HG02623 (cell line): ENCODE results near the gene MADD.
A peak's percentile ranks its signal among the peaks of the same experiment; 100 is the strongest.

ENCODE experiments used
- ATAC-seq: cut with Tn5 transposase; IDR thresholded peaks from one replicate; pipeline ENCODE4 v1.9.1; 2021; ENCODE audit warnings: moderate library complexity; ENCODE audit not compliant: unreplicated experiment

Gene MADD

DNA sequence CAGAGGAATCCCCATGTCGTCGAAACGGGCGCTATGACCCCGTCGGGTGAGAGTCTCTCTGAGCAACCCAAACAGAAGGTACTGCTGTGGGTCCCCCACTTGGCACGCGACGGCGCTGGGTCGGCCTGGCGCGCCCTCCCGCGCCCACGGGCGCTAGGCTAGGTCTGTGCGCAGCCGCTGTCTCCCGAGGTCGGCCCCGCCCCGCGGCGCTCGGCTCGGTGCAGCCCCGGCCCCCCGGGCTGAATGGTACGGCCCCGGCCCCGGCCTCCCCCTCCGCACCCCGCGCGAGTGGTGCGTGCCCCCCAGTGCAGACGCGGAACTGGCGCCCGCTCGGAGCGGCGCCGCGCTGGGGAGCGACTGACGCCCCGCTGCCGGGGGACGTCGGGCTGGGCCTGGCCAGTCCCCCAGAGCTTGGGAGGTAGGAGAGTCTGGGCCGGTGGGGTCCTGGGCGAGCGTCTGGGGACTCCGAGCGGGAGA lies at the start of gene MADD:
TSS of gene MADD (plus strand) at position 305 of the 477 bp plus-strand sequence.
- peak; percentile 69 for ATAC-seq

DNA sequence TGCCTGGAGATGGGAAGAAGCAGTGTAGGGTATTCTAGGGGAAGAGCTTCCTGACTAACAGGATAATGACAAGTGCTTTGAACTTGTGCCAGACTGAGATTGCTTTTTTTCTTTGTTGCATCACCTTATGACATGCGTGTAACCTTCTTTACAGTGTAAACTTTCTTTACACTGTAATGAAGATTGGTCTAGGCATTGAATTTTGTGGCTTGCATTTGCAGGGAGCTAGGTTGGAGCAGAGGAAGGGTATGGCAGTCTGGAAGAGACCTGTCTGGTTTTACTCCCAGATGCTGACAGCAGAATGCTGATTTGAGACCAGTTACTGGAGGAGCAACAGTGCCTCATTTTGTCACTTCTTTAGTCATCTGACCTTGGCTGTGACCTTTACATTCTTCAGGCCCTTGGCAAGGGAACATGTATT lies 49.5 kb upstream of the MADD start:
- no peak for ATAC-seq

DNA sequence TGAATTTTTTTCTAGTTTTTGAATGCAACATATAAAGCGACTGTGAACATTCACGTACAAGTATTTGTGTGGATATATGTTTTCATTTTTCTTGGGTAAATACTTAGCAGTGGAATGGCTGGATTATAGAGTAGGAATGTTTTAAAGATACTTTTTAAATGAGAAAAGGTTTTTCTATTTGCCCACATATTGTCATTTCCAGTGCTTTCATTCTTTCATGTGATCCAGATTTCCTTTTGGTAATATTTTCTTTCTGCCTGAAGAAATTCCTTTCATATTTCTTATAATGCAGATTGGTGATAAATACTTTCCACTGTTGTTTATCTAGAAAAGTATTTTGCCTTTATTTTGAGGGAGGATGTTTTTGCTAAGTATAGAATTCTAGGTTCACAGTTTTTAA lies 47.2 kb upstream of the MADD start:
- ATAC-seq, result no peak

DNA sequence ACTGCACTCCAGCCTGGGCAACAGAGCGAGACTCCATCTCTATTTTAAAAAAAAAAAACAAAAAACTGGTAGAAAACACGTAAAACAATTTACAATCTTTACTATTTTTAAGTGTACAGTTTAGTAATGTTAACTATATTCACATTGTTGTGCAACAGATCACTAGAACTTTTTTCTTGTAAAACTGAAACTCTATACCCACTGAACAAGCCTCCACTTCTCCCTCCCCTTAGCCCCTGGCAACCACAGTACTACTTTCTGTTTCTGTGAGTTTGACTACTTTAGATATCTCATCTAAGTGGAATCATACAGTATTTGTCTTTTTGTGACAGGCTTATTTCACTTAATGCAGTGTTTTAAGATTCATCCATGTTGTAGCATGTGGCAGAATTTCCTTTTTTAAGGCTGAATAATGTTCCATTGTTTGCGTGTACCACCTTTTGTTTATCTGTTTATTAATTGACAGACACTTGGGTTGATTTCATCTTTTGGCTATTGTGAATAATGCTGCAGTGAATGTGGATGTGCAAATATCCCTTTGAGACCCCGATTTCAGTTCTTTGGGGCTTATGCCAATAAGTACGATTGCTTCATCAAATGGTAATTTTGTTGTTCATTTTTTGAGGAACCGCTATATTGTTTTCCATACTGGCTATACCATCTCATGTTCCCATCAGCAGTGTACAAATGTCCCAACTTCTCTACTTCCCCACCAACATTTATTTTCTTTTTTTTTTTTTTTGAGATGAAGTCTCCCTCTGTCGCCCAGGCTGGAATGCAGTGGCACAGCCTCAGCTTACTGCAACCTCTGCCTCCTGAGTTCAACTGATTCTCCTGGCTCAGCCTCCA lies 44.2 kb upstream of the MADD start:
- peak; percentile 67 for ATAC-seq

DNA sequence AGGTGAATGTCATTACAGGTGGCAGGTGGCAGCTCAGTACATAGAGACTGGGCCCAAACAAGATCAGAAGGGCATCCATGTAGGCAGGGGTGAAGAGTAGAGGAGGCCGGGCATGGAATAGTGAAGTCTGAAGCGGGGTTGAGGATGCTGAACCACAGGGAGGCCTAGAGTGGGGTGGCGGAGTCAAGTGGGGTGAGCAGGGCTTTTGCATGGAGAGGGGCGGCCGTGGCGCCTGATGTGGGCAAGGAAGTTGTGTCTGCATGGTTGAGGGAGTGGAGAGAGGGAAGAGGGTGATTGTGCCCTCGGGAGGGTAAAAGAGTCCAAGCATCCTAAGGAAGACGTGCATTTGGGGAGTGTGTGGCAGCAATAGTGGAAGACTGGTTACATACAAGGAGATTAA lies 40.8 kb upstream of the MADD start:
- ATAC-seq, result no peak

DNA sequence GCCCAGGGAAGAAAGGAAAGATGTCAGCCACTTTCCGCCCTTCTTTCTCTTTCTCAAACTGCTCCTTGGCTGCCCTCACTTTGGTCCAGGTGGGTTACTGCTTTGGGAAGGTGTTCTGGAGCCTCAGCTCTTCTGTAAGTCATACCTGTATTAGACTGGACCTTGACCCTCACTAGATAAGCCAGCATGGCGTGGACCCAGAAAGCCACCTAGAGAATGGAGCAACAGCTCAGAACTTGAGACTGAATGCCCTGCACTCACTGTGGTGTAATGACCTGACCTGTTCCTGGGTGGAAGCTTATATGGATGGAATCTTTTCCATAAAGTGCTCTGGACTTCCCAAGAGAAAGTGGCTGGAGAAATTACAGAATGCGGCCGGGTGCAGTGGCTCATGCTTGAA lies 36.9 kb upstream of the MADD start:
- no peak for ATAC-seq

DNA sequence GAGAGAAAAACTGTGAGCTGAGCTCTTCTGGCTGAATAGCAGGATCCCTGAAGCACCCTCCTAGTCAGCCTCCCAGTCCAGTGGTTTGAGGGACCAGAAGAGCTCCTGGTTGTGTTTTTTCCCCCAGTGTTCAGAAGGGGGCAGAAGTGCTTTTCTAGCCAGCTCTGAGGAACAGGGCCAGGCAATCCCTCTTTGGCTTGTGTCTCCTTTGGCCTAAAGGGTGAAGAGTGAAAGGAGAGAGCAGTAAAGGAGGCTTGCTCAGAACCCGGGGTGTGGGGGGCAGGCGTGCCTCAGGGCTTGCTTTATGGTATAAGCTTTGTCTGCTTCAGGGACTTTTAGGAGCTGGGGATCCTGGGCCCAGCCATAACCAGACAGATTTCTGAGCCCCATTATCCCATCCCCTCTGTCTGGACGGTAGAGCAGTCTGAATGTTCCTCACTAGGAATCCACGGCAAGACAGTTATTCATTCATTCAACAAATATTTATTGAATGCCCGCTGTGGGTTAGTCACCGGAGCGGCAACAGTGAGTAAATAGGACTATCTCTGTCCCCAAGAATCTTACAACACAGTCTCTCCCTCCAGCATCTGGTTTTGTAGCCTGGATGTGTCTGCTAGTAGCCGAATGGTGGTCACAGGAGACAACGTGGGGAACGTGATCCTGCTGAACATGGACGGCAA lies 35.8 kb upstream of the MADD start:
- no peak for ATAC-seq

DNA sequence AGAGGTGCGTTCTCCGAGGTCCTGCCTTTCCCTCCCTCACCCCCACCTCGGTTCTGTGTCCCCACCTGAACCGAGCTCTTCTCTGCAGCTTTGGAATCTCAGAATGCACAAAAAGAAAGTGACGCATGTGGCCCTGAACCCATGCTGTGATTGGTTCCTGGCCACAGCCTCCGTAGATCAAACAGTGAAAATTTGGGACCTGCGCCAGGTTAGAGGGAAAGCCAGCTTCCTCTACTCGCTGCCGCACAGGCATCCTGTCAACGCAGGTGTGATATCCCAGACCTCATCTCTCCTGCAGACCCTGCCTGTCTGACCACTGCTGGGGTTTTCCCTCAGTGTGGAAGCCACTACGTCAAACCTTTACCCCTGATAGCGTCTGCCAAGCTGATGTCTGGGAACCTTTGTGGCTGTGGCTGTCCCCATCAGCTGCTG lies 35.2 kb upstream of the MADD start:
- no peak for ATAC-seq

DNA sequence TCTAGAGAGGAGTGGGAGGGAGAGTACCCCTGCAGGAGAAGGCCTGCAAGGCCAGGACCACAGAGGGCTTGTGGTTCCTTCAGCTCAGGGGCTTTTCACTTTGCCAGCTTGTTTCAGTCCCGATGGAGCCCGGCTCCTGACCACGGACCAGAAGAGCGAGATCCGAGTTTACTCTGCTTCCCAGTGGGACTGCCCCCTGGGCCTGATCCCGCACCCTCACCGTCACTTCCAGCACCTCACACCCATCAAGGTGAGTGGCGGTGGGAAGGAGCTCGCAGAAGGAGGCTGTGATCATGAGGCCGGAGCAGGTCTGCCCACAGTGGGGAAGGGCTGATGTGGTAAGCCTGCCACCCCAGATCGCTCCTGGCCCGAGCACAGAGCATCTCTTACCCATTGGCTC lies 34.8 kb upstream of the MADD start:
- ATAC-seq, result no peak

DNA sequence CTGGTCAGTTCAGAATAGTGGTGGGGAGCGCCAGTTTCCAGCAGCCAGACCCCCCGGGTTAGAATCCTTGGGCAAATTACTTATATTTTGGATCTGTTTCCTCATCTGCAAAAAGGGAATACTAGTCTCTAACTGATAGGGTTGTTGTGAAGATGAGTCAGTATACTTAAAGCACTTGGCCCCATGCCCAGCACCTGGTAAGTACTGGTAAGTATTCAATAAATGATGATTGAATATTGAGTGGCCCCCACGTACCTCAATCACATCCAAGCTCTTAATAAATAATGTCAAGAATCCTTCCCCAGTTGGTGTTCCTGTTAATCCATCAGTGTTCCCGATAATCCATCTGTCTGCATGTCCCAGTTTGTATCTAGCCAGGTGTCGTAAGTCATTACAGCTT lies 33.5 kb upstream of the MADD start:
- ATAC-seq, result no peak

DNA sequence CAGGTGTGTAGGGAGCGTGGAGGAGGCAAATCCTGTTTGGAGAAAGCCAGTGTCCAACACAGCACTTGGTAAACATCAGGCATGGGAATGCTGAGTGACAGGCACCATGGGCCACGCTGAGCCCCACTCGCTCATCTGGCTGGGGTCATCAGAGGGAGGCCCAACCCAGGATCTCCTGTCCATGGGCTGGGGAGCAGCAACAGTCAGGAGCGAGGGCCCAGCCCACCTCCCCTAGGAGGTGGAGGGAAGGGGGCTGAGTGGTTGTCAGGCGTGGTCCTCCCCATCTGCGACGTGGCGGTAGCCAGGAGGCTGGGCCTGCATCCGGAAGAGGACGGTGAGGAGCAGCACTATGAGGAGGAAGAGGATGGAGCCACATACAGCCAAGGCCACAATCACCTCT lies 30.1 kb upstream of the MADD start:
- ATAC-seq, result no peak

DNA sequence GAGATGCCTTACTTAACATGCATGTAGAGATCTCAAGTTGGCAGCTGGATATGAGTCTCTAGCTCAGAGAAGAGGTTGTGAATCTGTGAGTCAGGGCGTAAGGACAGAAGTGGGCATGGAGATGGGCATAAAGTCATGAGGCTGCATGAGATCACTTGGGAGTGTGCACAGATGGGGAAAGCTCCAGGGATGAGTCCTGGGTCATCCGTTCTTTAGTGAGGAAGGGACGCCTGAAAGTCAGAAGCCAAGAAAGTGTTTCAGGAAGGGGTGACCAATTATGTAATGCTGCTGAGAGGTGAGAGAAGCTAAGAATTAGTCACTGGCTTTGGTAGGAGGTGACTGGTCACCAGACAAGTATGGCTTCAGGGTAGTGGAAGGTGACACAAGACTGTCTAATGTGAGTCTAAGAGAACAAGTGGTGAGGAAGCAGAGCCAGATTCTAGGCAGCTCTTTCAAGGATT lies 28.1 kb upstream of the MADD start:
- no peak for ATAC-seq

DNA sequence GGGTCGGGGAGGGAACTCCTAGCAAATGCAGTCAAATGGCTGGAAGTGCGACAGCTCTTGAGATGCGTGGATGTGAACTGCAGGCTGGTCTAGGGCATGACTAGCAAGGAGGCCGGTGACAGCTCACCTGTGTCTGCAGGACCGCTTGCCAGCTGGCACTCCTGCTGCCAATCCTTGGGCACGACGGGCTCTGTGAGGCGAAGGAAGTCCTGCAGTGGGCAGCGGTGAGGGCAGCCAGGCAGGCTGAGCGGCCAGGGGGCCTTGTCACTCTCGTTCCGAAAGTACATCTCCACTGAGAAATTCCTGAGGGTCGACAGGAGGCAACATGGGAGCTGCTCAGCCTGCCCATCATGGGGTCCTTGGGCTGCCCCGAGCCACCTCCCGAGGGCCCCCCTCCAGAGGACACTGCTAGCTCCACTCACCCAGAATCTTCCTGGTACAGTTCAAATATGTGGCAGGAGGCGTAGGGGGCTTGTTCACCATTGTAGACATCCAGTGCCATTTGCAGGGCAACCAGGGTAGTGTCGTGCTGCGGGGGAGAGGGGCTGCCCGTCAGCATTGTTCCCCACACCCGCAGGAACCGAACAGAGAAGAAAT lies 27.2 kb upstream of the MADD start:
- ATAC-seq, result no peak

DNA sequence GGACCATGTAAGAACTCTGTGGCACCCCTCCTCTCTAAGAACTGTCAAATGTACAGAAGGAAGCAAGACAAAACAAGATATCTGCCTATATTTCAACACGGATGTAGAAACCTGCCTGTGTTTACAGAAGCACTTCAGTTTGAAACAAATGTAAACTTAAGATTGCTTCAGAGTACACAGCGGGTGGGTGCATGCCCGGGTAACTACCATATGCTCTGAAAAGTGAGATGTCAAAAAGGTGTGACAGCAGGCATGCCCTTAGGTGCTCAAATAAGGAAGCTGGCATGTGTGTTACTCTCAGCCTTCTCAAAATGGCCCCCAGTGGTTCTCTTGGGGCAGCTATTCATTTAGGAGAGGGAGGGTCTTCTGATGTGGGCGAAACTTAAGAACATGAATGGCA lies 26.5 kb upstream of the MADD start:
- ATAC-seq, result no peak

DNA sequence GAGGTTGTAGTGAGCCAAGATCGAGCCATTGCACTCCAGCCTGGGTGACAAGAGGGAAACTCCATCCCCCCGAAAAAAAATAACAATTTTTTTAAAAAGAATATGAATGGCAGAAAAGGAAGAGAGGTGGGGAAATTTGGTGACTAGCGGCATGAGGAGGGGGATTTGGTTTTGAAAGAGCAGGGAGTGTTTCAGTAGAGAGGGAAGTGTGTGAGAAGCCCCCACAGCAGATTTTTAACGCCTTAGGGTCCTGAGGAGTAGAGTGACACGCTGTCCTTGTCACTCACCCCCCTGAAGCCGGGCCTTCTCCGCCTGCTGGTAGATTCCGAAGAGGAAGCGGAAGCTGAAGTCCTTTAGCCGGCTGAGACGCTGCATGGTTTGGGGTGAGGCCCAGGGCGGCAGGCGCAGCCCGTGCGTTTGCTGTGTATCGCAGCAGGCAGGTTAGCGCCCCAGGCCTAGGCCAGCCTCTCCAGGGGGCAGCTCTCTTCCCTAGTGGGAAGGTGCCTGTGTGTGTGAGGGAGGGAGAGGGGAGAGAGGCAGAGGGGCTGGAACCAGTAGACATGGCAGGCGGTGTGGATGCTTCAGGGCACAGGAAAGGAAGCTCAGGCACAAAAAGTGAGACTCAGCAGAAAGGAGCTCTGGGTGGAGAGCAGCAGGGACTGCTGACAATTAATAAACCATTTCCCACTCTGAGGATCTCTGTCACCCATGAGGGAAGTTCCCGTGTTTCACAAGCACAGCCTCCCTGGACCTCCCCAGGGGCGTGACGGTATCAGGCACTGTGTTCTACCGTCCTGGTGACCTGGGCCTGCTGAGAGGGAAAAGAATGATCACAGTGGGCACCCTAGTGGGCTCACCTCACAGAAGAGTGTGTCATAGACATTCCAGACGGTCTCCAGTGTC lies 25.2 kb upstream of the MADD start:
- ATAC-seq, result no peak

DNA sequence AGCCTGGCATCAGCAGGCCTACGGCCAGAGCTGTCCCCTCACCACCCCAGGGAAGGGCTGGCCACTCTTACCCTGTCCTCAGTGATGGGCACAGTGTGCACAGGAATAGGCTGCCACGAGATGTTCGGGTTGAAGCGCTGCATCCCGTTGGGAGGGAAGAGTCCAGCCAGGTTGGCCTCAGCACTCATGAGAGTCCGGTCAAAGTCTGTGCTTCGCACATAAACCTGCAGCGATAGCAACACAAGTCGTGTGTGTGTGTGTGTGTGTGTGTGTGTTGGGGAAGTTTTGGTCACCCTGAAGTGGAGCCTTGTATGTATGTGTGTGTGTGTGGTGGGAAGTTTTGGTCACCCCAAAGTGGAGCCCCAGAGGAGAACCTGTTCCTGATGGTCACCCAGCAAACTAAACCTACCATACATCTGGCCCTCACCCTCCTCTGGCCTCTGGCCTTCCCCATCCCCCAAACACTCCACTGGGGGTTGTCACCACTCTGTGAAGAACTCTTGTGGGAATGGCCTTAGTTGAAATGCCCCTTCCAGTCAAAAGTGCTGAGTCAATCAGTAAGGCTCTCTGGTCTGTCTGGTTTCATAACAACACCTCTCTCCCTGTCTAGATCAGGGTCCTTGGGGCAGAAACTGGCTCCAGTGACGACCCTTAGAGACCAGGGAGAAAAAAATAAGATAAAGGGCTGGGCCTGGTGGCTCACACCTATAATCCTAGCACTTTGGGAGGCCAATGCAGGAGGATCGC lies 24.1 kb upstream of the MADD start:
- no peak for ATAC-seq

DNA sequence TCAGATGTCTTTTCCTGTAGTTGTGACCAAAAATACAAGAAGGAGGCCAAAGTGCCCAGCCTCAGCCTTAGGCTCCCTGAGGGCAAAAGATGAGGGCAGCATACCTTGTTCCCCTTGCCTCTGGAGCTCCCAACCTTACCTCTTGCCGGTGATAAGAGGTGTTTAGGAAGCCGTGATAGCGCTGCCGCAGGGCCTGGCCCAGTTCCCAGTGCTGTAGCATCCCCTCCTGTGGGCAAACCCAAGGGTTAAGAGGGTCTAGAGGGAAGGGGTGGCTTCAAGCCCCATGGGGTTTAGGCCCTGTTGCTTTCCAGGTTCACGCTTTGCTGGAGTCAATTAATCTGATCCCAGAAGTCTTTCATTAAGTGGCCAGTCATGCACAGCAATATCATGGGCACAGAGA lies 22.4 kb upstream of the MADD start:
- no peak for ATAC-seq

DNA sequence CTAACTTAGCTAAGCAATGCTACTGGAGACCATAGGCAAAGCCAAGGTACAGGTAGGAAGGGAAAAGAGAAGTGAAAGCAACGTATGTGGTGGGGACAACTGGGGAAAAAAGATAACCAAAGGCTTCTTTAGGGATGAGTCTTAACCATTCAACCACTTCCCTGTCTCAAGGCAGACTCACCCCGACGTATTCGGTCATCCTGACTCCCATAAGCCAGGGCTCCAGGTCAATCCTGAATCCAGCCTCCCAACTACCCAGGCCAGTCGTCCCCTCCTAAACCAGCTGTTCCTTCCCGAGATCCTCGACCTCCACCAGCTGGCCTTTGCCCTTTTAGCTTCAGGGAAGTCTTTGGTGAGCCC lies 21.6 kb upstream of the MADD start:
- ATAC-seq, result peak; percentile 23

DNA sequence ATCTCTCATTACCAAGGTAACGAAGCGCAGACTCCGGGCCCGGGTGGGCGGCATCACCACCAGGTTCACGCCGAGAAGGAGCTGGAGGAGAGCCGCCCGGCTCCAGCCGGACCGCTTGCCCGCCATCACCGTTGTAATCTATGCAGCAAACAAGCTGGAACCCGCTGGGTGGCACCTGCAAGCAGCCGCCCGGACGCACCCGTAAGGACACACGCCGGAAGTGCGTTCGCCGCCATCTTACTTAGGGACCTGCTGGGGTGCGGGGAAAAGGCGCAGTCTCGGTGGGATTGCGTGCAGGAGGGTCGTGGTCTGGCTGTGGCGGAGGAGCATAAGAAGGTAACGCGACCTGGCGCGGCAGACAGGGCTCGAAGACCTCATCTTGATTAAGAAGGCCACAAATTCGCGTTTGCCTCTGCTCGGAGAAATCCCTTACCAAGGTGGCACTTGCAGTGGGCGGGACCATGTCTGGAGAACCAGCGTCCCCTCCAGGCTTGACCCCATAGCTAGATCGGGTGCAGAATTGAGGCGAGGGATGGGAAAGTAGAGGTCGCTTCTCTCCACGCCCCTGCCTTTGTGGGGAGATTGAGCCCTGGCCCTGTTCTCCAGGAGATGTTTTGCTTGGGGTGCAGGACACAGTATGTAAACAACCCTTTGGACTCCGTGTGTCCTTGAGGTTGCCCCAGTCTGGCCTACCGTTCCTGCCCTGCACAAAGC lies 21.1 kb upstream of the MADD start, which contains the start of gene ACP2:
TSS of gene ACP2 (minus strand) at position 151 of the 714 bp plus-strand sequence. CDS start at position 126, 25 bp downstream.
- peak; percentile 86 for ATAC-seq
